Measurements from ENCODE around the gene GGA2.
A peak's percentile ranks its signal among the peaks of the same experiment; 100 is the strongest.

GRCh38 chr16:23433261-23433920 lies 76.9 kb downstream of the GGA2 start:
- TF ChIP-seq CTCF (IDR thresholded peaks at IDR 0.05) = no peak
- peak in 1 of 3 donors; percentile 42 for TF ChIP-seq POLR2AphosphoS5 (IDR thresholded peaks at IDR 0.05)
